HFFc6 (cell line): ENCODE measurements around the gene MAST4. TPM values are rescaled to one million over a fixed set of nuclear protein-coding genes. Genes with fewer than 3 reads are reported as not detected.

Source experiments
- DNase-seq: peaks from one replicate; pipeline ENCODE4 v3.0.0-alpha.2; 2018
- H3K27ac Mint-ChIP-seq: 2 replicates; pipeline ENCODE4 v1.8.0; 2020; ENCODE audit warnings: mild to moderate bottlenecking, mixed read lengths
- H3K27me3 Mint-ChIP-seq: 2 replicates; pipeline ENCODE4 v1.8.0; 2021; ENCODE audit warnings: mild to moderate bottlenecking, moderate library complexity, mixed read lengths; ENCODE audit not compliant: insufficient read depth
- H3K36me3 Mint-ChIP-seq: 2 replicates; pipeline ENCODE4 v1.8.0; 2021; ENCODE audit warnings: low read depth, mixed read lengths
- H3K4me1 Mint-ChIP-seq: 2 replicates; pipeline ENCODE4 v1.8.0; 2020; ENCODE audit warnings: low read depth, mixed read lengths
- H3K4me3 Mint-ChIP-seq: 2 replicates; pipeline ENCODE4 v1.8.0; 2020; ENCODE audit warnings: mild to moderate bottlenecking, moderate library complexity, mixed read lengths
- H3K9me3 Mint-ChIP-seq: 2 replicates; pipeline ENCODE4 v1.8.0; 2020; ENCODE audit warnings: mild to moderate bottlenecking, mixed read lengths
- total RNA-seq, 6 experiments: library from RNA; stranded (reverse); fragmentation: NEBNext Ultra II Directional; extraction: Animal tissue kit (Norgen Biotek cat#: 25700); gene quantifications; 2 replicates in 1 of 6; 3 replicates in 5 of 6; pipeline ENCODE4 v1.2.3, GENCODE V29; 2021
- TF ChIP-seq, protein P1 (sequence below): fragments of 200-600 bp; sonication (generic); IDR thresholded peaks from 2 replicates; pipeline ENCODE4 v1.5.0; 2021; ENCODE audit warnings: antibody characterized with exemption, mild to moderate bottlenecking

MAST4 gene
- total RNA-seq, 6 experiments from 2014 or later = 3.0 to 5.6 (median 3.9) TPM

DNA sequence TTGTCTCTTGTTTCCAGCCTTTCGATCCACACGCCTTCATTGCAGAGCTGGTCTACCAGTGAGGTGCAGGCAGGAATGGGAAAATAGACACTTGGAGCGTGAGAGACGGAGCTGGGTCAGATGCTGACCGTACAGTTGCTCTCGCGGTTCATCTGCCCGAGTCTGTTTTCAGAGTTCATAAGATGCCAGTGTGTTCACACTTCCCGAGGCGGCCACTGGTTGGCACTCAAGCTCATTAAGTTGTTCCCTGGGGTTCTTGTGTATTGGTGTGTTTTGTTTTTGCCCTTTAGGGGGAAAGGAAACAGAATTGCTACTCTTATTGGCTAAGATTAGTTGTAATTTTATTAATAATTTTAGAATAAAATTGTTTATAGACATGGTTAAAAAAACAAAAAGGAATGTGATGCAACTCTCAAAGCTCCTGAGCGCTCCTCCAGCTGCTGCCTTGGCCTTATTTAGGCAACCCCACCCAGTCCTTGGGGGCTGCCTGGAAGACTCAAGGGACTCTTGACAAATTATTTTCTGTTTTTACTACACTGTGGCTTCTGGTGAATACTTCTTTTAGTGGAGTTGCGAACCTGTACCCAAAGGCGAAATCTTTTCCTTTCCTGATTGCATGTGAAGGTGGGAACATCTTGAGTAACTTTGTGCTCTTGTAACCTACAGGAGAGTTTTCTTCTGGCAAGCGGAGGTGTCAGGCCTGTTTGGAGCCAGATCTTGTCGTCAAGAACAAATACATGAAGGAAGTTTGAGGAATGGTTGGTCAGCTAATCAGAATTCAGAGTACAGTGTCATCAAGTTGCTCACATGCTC is 146.1 kb downstream of the MAST4 start:
- H3K27me3 Mint-ChIP-seq = peaks cover 3% of the 10 kb centered on the region
- H3K36me3 Mint-ChIP-seq = no peaks in the 10 kb centered on the region
- no peak overlapping the region for H3K4me3 Mint-ChIP-seq
- H3K4me1 Mint-ChIP-seq = peaks cover 8% of the 10 kb centered on the region
- no peak overlapping the region for H3K27ac Mint-ChIP-seq
- no peak for DNase-seq
- TF ChIP-seq, protein P1, sequence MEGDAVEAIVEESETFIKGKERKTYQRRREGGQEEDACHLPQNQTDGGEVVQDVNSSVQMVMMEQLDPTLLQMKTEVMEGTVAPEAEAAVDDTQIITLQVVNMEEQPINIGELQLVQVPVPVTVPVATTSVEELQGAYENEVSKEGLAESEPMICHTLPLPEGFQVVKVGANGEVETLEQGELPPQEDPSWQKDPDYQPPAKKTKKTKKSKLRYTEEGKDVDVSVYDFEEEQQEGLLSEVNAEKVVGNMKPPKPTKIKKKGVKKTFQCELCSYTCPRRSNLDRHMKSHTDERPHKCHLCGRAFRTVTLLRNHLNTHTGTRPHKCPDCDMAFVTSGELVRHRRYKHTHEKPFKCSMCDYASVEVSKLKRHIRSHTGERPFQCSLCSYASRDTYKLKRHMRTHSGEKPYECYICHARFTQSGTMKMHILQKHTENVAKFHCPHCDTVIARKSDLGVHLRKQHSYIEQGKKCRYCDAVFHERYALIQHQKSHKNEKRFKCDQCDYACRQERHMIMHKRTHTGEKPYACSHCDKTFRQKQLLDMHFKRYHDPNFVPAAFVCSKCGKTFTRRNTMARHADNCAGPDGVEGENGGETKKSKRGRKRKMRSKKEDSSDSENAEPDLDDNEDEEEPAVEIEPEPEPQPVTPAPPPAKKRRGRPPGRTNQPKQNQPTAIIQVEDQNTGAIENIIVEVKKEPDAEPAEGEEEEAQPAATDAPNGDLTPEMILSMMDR = peak; percentile 0; the same call in 1 of the 2 replicates
- no peaks in the 10 kb centered on the region for H3K9me3 Mint-ChIP-seq

DNA sequence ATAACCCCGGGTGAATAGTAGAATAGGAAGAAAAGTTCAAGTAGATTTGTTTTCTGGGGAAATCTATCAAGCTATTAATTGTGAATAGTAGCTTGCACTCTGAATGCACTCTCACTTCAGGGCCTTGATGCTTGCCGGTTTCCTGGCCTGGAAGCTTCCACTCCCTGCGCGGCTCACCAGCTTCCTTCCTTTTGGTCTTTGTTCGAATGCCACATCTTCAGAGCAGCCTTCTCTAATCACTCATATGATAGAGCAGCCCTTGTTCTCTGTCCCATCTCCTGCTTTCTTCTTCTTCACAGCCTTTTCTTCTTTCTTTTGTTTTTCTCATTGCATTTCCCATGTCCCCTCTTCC is 146.7 kb downstream of the MAST4 start:
- Mint-ChIP-seq H3K9me3 (no peaks in the 10 kb centered on the region), H3K27me3 (peaks cover 3% of the 10 kb centered on the region), H3K4me1 (peaks cover 8% of the 10 kb centered on the region), H3K36me3 (no peaks in the 10 kb centered on the region), H3K27ac (no peak overlapping the region), H3K4me3 (no peak overlapping the region)
- no peak for DNase-seq
- TF ChIP-seq, protein P1 = no peak

- TF ChIP-seq, protein P1 = no peak
- no peaks in the 10 kb centered on the region for H3K9me3 Mint-ChIP-seq
- no peak overlapping the region for H3K4me3 Mint-ChIP-seq
- peaks cover 8% of the 10 kb centered on the region for H3K4me1 Mint-ChIP-seq
- DNase-seq = no peak
- H3K27ac Mint-ChIP-seq = no peak overlapping the region
- no peaks in the 10 kb centered on the region for H3K36me3 Mint-ChIP-seq
- peaks cover 3% of the 10 kb centered on the region for H3K27me3 Mint-ChIP-seq
Observed at GRCh38 chr5:66743344-66743743, 147.2 kb downstream of the MAST4 start.

GRCh38 chr5:66744040-66744439 is 147.8 kb downstream of the MAST4 start:
- peaks cover 3% of the 10 kb centered on the region for H3K27me3 Mint-ChIP-seq
- H3K4me1 Mint-ChIP-seq = peaks cover 8% of the 10 kb centered on the region
- no peak for DNase-seq
- no peaks in the 10 kb centered on the region for H3K36me3 Mint-ChIP-seq
- H3K27ac Mint-ChIP-seq = no peak overlapping the region
- TF ChIP-seq, protein P1 = no peak
- H3K9me3 Mint-ChIP-seq = no peaks in the 10 kb centered on the region
- H3K4me3 Mint-ChIP-seq = no peak overlapping the region

DNA sequence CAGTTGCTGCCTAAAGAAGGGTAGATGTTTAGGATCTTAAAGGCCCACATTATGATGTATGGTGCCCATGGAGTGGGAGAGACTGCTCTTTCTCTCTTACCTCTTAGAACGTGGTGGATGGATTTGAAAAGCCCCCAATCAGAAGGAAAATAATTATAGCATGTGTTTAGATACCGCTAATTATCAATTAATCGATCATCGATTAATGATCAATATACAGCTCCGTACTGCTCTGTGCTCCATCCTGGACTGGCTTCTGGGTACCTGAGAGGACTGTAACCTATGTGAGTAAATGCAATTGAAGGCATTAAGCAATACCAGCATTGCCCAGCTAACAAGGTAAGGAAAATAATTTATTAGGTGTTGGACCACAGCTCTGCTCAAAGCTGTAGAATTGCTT is 149.1 kb downstream of the MAST4 start:
- TF ChIP-seq, protein P1 = no peak
- no peaks in the 10 kb centered on the region; the same call in 1 of the 2 replicates for H3K9me3 Mint-ChIP-seq
- H3K36me3 Mint-ChIP-seq = no peaks in the 10 kb centered on the region
- peaks cover 3% of the 10 kb centered on the region; the same call in 1 of the 2 replicates for H3K27me3 Mint-ChIP-seq
- H3K4me3 Mint-ChIP-seq = no peak overlapping the region
- peaks cover 8% of the 10 kb centered on the region for H3K4me1 Mint-ChIP-seq
- H3K27ac Mint-ChIP-seq = no peak overlapping the region
- no peak for DNase-seq
